Measurements from ENCODE around the gene MPC1.
"Not testable (repeated sequence)": the region's sequence is repeated elsewhere in the genome, so short reads cannot be mapped to it uniquely, and the experiment has no call there.

MPC1 gene

DNA sequence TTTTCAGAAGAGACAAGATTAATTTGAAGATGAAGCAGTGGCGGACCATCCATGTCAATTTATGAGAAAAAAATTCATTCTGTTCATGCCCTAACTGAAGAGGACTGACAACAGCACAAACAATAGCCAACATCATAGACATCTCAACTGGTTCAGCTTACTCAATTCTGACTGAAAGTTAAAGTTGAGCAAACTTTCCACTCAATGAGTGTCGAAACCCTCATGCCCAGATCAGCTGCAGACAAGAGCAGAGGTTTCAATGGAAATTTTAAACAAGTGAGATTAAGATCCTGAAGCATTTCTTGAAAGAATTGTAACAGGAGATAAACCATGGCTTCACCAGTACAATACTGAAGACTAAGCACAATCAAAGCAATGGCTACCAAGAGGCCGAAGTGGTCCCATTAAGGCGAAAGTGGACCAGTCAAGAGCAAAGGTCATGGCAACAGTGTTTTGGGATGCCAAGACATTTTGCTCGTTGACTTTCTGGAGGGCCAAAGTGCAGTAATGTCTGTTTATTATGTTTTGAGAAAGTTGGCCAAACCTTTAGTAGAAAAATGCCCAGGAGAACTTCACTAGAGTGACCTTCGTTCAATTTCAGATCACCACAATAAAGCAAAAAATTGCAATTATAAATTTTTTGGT, 34.3 kb downstream of the MPC1 start:
- in situ Hi-C loops (cut with MboI; ENCODE audit: low sequenced_read_pairs) = no loop called here

DNA sequence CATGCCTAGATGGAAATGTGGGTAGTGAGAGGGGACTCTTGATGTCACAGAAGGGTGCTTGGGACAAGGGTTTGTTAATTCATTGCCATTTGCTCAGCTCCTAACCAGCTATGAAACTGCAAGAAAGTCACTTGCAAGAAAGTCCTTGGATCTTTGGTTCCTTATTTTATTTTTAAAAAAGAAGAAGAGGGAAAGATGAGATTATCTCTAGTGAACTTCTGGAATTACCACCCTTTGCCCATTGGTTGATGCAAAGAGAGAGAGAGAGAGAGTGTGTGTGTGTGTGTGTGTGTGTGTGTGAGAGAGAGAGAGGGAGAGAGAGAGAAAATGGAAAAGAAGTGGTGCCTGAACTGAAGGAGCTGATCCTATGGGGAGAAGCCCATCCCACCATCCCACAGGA, 35.8 kb downstream of the MPC1 start:
- in situ Hi-C loops (cut with MboI; ENCODE audit: low sequenced_read_pairs) = no loop called here

DNA sequence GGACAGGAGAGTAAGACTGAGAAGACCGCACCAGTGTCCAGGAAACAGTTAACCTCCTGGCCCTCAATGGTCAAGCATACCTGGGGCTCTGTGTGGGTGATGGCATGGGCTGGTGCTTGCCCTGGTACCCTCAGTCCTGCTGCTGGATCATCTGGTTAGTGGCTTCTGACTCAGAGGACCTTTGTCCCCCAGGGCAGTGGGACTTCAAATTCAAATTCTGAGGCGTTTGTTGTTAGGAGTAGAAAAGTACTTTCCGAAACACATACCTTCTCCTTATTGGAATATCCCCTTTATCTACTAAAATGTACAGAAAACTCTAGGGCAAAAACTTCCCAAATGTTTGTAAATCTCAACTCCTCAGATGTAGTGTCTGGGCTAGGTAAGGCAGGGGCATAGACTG, 36.3 kb downstream of the MPC1 start:
- in situ Hi-C loops (cut with MboI; ENCODE audit: low sequenced_read_pairs) = no loop called here

DNA sequence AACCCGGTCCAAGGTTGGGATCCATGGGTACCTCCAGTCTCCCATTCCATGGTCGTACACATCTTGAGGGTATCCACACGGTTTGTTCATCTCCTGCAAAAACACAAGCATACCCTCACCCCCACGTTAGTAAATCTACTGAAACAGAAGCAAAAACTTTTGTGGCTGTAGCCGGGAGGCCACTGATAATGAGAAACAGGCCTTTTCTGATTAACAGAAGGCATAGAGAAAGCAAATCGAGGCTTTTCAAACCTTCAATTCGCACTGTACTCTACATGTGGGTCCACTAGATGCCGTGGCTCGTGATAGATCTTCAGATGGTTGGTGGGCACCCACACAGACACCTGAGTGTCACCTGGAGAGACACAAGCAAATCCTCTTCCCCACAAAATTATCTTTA, 37.1 kb downstream of the MPC1 start:
- in situ Hi-C loops (cut with MboI; ENCODE audit: low sequenced_read_pairs) = not testable (repeated sequence)

DNA sequence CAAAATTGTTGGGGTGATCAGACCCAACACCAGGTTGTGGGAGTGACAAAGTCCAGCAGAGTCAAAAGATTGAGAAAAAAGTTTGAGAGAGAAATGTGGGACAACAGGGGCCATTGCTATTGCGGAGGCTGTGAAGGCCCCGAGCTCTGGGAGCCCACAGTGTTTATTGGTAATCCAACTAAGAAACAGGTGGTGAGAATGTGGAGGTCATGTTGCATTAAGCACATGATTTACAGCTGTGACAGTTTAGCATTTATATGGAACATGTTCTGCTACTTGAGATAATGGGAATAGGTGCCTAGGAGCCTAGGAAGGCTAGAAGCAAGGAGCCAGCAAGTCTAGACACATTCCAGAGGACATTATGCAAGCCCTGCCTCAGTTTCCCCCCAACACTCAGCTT, 37.8 kb downstream of the MPC1 start:
- in situ Hi-C loops (cut with MboI; ENCODE audit: low sequenced_read_pairs) = not testable (repeated sequence)

DNA sequence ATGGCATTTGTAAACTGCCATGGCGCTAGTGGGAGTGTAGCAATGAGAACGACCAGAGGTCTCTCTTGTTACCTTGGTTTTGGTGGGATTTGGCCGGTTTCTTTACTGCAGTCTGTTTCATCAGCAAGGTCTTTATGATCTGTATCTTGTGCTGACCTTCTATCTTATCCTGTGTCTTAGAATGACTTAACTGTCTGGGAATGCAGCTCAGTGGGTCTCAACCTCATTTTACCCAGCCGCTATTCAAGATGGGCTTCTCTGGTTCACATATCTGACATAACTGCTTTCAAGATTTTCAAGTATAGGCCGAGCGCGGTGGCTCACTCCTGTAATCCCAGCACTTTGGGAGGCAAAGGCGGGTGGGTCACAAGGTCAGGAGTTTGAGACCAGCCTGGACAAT, 38.5 kb downstream of the MPC1 start:
- in situ Hi-C loops (cut with MboI; ENCODE audit: low sequenced_read_pairs) = no loop called here

DNA sequence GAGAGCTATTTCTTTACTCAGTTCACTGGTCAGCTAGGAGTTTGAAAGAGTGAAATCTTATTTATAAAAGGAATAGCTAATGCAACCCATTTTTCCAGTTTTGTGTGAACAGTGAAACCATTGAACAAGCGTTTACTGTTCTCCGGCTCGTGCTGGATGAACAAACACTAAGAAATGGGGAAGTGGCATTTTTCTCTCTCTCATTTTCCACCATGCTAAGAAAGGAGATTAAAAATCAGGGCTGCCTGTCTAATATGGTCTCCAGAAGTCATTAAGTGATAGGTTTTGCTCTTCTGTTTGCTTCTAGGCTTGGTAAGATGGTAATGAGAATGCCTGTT, 39.6 kb downstream of the MPC1 start:
- in situ Hi-C loops (cut with MboI; ENCODE audit: low sequenced_read_pairs) = no loop called here

DNA sequence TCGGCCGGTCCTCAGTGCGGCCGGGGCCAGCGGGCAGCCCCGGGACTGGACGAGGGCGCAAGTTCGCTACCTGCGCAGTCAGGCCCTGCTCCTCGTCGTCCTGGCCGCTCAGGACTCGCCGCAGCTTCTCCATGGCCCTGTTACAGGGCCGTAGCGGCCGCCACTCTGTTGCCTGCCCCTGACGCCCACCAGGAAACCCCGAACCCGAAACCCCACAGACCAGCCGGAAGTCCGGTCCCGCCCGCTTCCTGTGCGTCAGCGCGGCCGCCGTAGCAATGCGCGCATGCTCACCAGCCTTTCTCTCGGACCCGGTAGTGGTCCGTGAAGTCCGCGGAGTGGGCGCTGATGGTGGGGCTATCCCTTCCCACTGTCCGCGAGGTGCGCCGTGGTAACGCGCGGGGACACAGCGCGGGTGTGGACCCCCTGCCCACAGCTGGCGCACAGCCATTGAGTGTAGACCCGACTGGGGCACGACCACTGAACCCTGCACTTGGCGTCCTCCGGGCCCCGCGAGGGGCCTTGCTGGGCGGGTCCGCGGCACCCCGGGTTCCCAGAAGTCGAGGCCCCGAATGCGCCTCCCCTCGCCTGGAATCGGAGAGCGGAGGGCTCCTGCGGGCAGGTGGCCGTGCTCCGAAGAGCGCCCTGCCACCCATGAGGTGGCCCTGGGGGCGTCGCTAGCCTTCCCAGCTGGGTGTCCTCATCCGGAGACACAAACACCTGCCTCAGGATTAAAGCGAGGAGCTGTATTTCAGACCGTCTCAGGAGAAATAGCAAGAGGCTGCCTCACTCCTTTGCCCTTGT, 40.2 kb downstream of the MPC1 start, which contains the start of gene SFT2D1:
SFT2D1 (minus strand) TSS at position 197 of the 801 bp plus-strand sequence; CDS start at position 133, 64 bp downstream.
- in situ Hi-C loops (cut with MboI; ENCODE audit: low sequenced_read_pairs) = no loop called here

DNA sequence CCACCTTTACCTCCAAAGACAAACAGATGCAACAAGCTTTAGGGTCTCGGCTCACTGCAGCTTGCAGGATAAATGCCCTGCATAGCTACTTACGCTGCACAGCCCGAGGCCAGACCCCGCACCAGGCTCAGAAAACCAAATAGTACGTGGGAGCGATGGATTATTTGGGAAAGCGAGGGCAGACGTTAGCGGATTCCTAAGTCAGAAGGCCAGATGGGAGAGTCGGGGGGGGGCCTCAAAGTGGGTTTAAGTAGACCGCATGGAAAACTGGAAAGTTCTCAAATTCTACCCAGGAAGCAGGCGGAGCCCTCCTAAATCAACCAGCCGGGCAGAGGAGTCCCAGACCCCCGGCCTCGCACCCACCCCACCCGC, 40.8 kb downstream of the MPC1 start:
- in situ Hi-C loops (cut with MboI; ENCODE audit: low sequenced_read_pairs) = no loop called here

DNA sequence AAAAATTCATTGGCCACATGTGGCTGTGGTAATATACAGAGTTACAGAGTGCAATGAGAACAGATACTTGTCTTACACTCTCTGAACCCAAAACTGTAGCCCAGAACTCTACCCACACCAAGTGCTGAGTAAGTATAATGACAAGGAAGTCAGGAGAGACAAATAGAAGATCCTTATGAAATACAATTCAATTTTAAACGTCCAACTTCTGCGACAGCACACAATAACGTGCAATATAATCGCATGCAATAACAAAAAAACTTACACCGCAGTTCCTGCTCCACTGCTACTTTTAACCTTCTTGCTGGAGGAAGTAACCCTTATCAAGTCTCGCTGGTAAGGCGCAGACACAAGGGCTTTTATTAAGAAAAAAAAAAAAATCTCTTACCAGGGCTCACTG, 41.3 kb downstream of the MPC1 start:
- in situ Hi-C loops (cut with MboI; ENCODE audit: low sequenced_read_pairs) = no loop called here

DNA sequence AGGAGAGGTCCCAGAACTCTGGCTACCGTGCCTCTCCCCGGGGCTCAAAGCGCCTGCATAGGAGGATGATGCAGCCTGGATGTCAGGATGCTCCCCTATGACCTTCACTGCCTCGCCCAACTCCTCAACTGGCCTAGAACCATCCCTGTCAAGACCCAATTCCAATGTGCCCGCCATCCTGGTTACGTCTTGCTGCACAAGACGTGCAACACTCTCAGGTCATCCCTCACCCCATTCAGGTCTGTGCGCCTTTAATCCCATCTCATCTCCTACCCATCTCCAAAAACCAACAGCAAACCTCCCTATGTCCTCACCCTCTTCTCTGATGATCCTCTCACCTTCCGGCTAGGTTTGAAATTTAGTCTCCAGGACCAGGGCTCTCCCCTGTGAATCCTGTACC, 43.9 kb downstream of the MPC1 start:
- in situ Hi-C loops (cut with MboI; ENCODE audit: low sequenced_read_pairs) = no loop called here

DNA sequence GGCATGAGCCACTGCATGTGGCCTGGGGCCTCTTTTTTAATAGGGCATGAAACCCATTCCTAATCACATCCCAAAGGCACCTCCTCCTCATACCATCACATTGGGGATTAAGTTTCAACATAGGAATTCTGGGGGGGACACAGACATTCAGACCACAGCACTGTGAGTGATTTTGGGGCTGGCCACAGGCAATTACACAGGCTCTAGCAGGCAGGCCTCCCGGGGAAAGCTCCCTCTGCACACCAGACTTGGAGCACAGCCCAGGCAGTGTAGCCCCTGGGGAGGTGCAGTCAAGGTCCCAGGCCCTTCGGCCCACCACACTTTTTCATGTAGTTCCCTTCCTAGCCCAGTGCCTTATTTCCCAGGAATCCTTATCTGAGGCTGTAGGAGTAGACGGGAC, 45.9 kb downstream of the MPC1 start:
- in situ Hi-C loops (cut with MboI; ENCODE audit: low sequenced_read_pairs) = no loop called here

DNA sequence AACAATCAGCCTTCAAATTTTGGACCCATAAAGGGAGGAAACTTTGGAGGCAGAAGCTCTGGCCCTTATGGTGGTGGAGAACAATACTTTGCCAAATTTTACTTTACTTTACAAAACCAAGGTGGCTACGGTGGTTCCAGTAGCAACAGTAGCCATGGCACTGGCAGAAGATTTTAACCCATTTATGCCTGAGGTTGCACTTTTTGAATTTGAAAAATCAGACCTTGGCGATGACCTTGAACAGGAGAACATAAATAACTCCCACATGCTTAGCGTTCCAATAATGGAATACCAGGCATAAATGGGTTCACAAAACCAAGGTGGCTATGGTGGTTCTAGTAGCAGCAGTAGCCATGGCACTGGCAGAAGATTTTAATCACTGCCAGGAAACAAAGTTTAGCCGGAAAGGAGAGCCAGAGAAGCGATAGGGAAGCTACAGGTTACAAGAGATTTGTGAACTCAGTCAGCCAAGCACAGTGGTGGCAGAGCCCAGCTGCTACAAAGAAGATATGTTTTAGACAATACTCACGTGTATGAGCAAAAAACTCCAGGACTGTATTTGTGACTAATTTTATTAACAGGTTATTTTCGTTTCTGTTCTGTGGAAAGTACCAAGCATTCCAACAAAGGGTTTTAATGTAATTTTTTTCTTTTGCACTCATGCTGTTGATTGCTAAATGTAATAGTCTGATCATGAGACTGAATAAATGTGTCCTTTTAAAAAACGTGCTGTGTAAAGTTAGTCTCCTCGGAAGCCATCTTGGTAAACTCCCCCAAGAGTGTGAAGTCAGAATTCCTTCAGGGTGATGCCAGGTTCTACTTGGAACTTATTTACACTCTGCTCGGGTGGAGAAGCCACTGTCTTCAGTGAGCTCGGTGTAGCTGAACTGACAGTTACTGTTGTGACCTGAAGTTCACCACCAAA, 47.1 kb downstream of the MPC1 start:
- in situ Hi-C loops (cut with MboI; ENCODE audit: low sequenced_read_pairs) = no loop called here

DNA sequence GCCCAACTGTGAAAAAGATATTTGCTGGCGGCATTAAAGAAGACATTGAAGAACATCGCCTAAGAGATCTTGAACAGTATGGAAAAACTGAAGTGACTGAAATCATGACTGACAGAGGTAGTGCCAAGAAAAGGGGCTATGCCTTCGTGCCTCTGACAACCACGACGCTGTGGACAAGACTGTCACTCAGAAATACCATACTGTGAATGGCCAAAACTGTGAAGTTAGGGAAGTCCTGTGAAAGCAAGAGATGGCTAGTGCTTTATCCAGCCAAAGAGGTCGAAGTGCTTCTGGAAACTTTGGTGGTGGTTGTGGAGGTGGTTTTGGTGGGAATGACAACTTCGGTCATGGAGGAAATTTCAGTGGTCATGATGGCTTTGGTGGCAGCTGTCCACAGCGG, 47.9 kb downstream of the MPC1 start:
- in situ Hi-C loops (cut with MboI; ENCODE audit: low sequenced_read_pairs) = no loop called here

DNA sequence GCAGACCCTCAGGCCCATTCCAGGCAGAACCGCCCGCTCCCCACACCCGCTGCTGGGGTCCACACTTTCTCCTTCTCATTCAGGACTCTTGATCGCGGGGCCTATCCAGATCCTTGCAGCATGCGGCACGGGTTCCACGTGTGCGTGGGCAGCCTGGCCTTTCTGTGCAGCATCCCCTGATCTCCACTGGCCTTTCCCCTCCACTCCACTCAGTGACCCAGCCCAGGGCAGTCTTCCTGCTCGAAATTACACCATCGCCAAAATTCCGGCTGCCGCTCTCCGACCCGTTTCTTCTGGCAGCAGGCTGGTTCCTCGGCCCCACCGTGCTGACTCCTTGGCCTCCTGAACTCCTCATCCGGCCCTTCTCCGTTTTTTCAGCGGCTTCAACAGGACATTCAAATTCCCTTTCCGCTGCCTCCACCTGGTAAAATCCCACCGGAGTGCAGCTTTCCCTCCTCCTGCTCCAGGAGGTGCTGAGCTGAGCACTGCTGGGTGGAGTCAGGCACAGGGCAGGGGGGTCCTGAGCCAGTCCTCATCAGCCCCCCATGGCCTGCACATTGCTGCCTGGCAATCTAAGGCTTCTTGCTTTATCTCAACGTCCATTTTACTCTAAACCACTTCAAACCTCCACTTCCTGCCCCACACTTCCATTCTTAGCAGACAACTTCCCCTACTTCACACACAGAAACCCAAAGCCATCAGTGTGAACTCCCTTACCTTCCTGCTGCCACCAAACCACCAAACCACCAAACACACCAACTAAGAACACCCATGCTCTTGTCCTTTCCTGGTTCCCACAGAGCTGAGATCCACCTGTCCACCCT, 49.4 kb downstream of the MPC1 start:
- in situ Hi-C loops (cut with MboI; ENCODE audit: low sequenced_read_pairs) = no loop called here

DNA sequence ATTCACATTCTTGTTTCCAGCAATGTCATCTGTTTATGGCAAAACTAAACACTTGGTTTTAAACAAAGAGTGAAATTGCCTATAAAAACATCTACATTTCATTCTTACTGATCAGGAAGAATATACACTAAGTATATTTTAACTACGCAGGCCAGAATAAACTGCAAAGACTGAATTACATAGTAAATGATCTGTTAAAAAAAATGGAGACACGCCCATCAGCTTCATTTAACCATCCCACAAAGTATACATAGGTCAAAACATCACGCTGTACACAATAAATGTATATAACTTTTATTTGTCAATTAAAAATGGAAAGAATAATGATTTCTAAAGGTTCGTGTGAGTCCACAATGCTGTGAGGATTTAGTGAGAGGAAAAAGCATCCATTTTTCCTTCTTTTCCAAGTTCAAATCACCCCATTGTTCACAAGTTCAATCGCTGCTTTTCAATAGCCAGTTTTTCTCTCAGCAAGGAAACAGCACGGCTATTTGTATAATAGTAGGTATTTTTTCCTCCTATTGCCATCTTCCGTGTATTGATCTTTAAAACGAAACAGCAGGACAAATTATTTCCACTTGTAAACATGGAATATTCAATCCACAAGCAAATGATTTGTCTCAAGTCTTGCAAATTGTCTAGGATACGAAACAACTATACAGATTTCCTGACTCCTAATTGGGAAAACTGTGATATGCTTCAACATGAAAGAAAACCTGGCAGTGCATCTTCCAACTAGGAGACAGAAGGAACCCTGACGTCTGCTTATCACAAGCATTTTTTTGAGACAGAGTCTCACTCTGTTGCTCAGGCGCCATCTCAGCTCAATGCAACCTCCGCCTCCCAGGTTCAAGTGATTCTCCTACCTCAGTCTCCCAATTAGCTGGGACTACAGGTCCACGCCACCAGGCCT, 51.0 kb downstream of the MPC1 start:
- in situ Hi-C loops (cut with MboI; ENCODE audit: low sequenced_read_pairs) = no loop called here

DNA sequence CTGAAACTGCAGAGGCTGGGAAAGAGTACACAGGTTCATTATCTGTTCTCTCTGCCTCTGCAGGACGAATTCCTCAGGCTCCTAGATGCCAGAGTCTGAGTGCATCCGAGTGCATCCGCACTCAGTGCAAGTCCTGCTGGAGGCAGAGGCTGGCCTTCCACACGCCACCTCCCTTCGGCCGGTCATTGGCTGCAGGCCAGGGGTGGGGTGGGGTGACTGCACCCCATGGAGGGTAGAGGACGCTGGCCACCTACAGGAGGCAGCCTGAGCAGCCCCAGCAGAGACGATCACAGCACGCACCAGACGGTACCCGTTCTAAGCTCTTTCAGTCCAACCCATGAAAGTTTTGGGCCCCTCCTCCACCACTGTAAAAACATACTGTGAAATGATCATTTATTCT, 52.1 kb downstream of the MPC1 start:
- in situ Hi-C loops (cut with MboI; ENCODE audit: low sequenced_read_pairs) = no loop called here

DNA sequence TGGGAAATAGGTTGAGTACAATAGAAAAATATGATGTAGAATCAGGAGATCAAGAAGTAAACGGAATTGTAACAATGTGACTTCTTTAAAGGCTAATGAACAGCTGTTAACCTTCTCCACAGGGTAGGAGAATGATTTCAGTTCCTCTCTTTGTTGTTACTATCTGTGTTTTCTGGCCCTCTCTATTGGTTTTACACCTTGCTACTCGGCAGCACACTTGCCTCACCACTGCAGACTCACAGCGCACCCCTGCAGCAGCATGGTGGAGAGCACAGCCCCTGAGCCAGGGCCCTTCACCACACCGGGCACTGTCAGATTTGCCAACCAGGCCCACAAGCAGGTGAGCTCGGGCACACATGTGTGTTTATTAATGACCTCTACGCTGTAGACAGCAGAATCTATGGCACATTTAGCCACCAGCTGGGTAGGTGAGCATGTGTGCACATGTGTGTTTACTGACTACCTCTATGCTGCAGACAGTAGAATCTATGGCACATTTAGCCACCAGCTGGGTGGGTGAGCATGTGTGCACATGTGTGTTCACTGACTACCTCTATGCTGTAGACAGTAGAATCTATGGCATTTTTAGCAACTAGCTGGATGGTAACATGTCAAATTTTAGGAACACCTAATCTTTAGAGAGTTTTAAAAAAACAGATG, 57.2 kb downstream of the MPC1 start:
- in situ Hi-C loops (cut with MboI; ENCODE audit: low sequenced_read_pairs) = no loop called here

DNA sequence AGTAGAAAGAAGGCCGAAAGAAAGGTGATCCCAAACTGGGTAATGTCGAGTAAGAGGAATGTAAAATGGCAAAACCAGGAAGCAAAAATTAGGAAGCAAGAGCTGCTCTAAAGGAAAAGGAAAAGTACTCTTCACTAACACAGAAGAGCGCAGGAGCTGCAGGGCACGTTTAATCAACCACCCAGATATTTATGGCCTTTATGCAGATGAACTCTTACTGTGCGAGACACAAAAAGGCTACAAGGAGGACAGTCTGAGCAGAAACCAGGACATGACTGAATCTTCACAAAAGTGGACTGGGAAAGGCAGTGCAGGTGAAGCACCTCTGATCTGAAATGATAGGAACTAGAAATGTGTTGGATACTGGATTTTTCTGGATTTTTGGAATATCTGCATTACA, 59.3 kb downstream of the MPC1 start:
- in situ Hi-C loops (cut with MboI; ENCODE audit: low sequenced_read_pairs) = no loop called here

Data from hTERT RPE-1 (cell line).